Measurements from ENCODE around the gene REEP1. TPM values are rescaled to one million over a fixed set of nuclear protein-coding genes. Genes with fewer than 3 reads are reported as not detected.

Gene REEP1
- total and polyA plus RNA-seq, 2 experiments from 2014 or later, result not detected

- no peak overlapping the region for H3K4me2 ChIP-seq (ENCODE audit: unreplicated experiment)
- H3K4me1 ChIP-seq (ENCODE audit: insufficient read depth), result no peaks in the 10 kb centered on the region
- in situ Hi-C loops (cut with MboI), result no loop called here
- H3K9me2 ChIP-seq (ENCODE audit: insufficient read depth), result no peaks in the 10 kb centered on the region
- H3K9ac ChIP-seq, result no peak overlapping the region
- no peaks in the 10 kb centered on the region for H3K36me3 ChIP-seq (ENCODE audit: low read depth)
- peaks cover 37% of the 10 kb centered on the region for H3K27me3 ChIP-seq (replicated peaks; ENCODE audit: insufficient read depth)
- no peaks in the 10 kb centered on the region for H3K79me2 ChIP-seq (ENCODE audit: insufficient read depth)
- 42% methylated on average over 7 to 8 of the region's 8 CpGs for WGBS, 2 experiments (ENCODE audit: low coverage in 1 of 2, low lambda C conversion rate in 2 of 2, missing lambda C conversion rate in 2 of 2)
- H3F3A ChIP-seq (ENCODE audit: insufficient read depth), result no peaks in the 10 kb centered on the region
- no peak overlapping the region for H3K27ac ChIP-seq
- H4K20me1 ChIP-seq (ENCODE audit: insufficient read depth), result no peaks in the 10 kb centered on the region
- H3K4me3 ChIP-seq, result no peak overlapping the region
- no peak overlapping the region for H2AFZ ChIP-seq
- H3K9me3 ChIP-seq (ENCODE audit: low read depth), result no peaks in the 10 kb centered on the region
- no peak for DNase-seq
- no peak for TF ChIP-seq EZH2 (IDR thresholded peaks at IDR 0.05; ENCODE audit: insufficient read depth, poor library complexity, severe bottlenecking)
- TF ChIP-seq EZH2phosphoT487 (IDR thresholded peaks at IDR 0.05; ENCODE audit: insufficient read depth, low read depth), result no peak
Observed at GRCh38 chr2:86319700-86320580, 17.5 kb downstream of the REEP1 start.

- WGBS, 2 experiments (ENCODE audit: low coverage in 1 of 2, low lambda C conversion rate in 2 of 2, missing lambda C conversion rate in 2 of 2), result 42 to 45% methylated on average over 5 to 6 of the region's 6 CpGs
- TF ChIP-seq EZH2 (IDR thresholded peaks at IDR 0.05; ENCODE audit: insufficient read depth, poor library complexity, severe bottlenecking) (no peak), EZH2phosphoT487 (IDR thresholded peaks at IDR 0.05; ENCODE audit: insufficient read depth, low read depth) (no peak)
Observed at GRCh38 chr2:86315084-86315483, 22.3 kb downstream of the REEP1 start.

GRCh38 chr2:86314125-86314524 lies 23.3 kb downstream of the REEP1 start:
- no peaks in the 10 kb centered on the region for H3K36me3 ChIP-seq (ENCODE audit: low read depth)
- H3K4me1 ChIP-seq (ENCODE audit: insufficient read depth), result no peaks in the 10 kb centered on the region
- no peaks in the 10 kb centered on the region for H3F3A ChIP-seq (ENCODE audit: insufficient read depth)
- H4K20me1 ChIP-seq (ENCODE audit: insufficient read depth), result no peaks in the 10 kb centered on the region
- H3K4me2 ChIP-seq (ENCODE audit: unreplicated experiment), result no peak overlapping the region
- in situ Hi-C loops (cut with MboI), result no loop called here
- H3K9me3 ChIP-seq (ENCODE audit: low read depth), result no peaks in the 10 kb centered on the region
- no peak overlapping the region for H3K9ac ChIP-seq
- DNase-seq, result no peak
- H3K9me2 ChIP-seq (ENCODE audit: insufficient read depth), result no peaks in the 10 kb centered on the region
- TF ChIP-seq EZH2 (IDR thresholded peaks at IDR 0.05; ENCODE audit: insufficient read depth, poor library complexity, severe bottlenecking) (no peak), EZH2phosphoT487 (IDR thresholded peaks at IDR 0.05; ENCODE audit: insufficient read depth, low read depth) (no peak)
- H3K4me3 ChIP-seq, result no peak overlapping the region
- peaks cover 34% of the 10 kb centered on the region; the same call in 1 of the 2 replicates for H3K27me3 ChIP-seq (replicated peaks; ENCODE audit: insufficient read depth)
- H3K27ac ChIP-seq, result no peak overlapping the region
- no peak overlapping the region for H2AFZ ChIP-seq
- H3K79me2 ChIP-seq (ENCODE audit: insufficient read depth), result no peaks in the 10 kb centered on the region
- WGBS, 2 experiments (ENCODE audit: low coverage in 1 of 2, low lambda C conversion rate in 2 of 2, missing lambda C conversion rate in 2 of 2), result 19 to 23% methylated on average over 2 of the region's 2 CpGs

More at GRCh38 chr2:86315084-86315483, 22.3 kb downstream of the REEP1 start:
- H3K4me1 ChIP-seq (ENCODE audit: insufficient read depth), result no peaks in the 10 kb centered on the region
- no peak overlapping the region for H3K4me3 ChIP-seq
- no peaks in the 10 kb centered on the region for H3K36me3 ChIP-seq (ENCODE audit: low read depth)
- H3K9ac ChIP-seq, result no peak overlapping the region
- H3K79me2 ChIP-seq (ENCODE audit: insufficient read depth), result no peaks in the 10 kb centered on the region
- no peak overlapping the region for H3K27ac ChIP-seq
- no peak for DNase-seq
- H3K9me3 ChIP-seq (ENCODE audit: low read depth), result no peaks in the 10 kb centered on the region
- no peaks in the 10 kb centered on the region for H3F3A ChIP-seq (ENCODE audit: insufficient read depth)
- in situ Hi-C loops (cut with MboI), result no loop called here
- H3K9me2 ChIP-seq (ENCODE audit: insufficient read depth), result no peaks in the 10 kb centered on the region
- H3K27me3 ChIP-seq (replicated peaks; ENCODE audit: insufficient read depth), result peaks cover 43% of the 10 kb centered on the region
- H3K4me2 ChIP-seq (ENCODE audit: unreplicated experiment), result no peak overlapping the region
- no peaks in the 10 kb centered on the region for H4K20me1 ChIP-seq (ENCODE audit: insufficient read depth)
- H2AFZ ChIP-seq, result no peak overlapping the region

GRCh38 chr2:86313341-86313740 lies 24.1 kb downstream of the REEP1 start:
- 51 to 62% methylated on average over 2 of the region's 2 CpGs for WGBS, 2 experiments (ENCODE audit: low coverage in 1 of 2, low lambda C conversion rate in 2 of 2, missing lambda C conversion rate in 2 of 2)
- H3K79me2 ChIP-seq (ENCODE audit: insufficient read depth), result no peaks in the 10 kb centered on the region
- no peaks in the 10 kb centered on the region for H3K9me2 ChIP-seq (ENCODE audit: insufficient read depth)
- H3K4me2 ChIP-seq (ENCODE audit: unreplicated experiment), result no peak overlapping the region
- H3K27me3 ChIP-seq (replicated peaks; ENCODE audit: insufficient read depth), result peaks cover 30% of the 10 kb centered on the region; the same call in 1 of the 2 replicates
- in situ Hi-C loops (cut with MboI), result no loop called here
- H3K27ac ChIP-seq, result no peak overlapping the region
- no peaks in the 10 kb centered on the region for H3K9me3 ChIP-seq (ENCODE audit: low read depth)
- H3K4me1 ChIP-seq (ENCODE audit: insufficient read depth), result no peaks in the 10 kb centered on the region
- DNase-seq, result no peak
- no peak overlapping the region for H2AFZ ChIP-seq
- H4K20me1 ChIP-seq (ENCODE audit: insufficient read depth), result no peaks in the 10 kb centered on the region
- no peaks in the 10 kb centered on the region for H3F3A ChIP-seq (ENCODE audit: insufficient read depth)
- no peak overlapping the region for H3K4me3 ChIP-seq
- H3K36me3 ChIP-seq (ENCODE audit: low read depth), result no peaks in the 10 kb centered on the region
- TF ChIP-seq EZH2 (IDR thresholded peaks at IDR 0.05; ENCODE audit: insufficient read depth, poor library complexity, severe bottlenecking), result no peak
- no peak for TF ChIP-seq EZH2phosphoT487 (IDR thresholded peaks at IDR 0.05; ENCODE audit: insufficient read depth, low read depth)
- no peak overlapping the region for H3K9ac ChIP-seq
